Body of pancreas (tissue), 4 donors: ENCODE results near the gene MGP. TPM values are rescaled to one million over a fixed set of nuclear protein-coding genes. Genes with fewer than 3 reads are reported as not detected.

Experiments
- ATAC-seq: fragments of 150-250 bp; one replicate; pipeline ENCODE4 v1.9.1; 2016
- DNase-seq, 4 donors: peaks; one replicate each; pipeline ENCODE4 v3.0.0-alpha.2; 2019
- H3K27ac ChIP-seq, 4 donors: fragments of 200-600 bp; sonication (generic); 1 replicate in 3 of 4; 2 replicates in 1 of 4; pipeline versions ENCODE4 v1.5.1 to v1.6.1; 2016 to 2019; ENCODE audit warnings: mild to moderate bottlenecking in 1 of 4, mixed read lengths in 1 of 4, moderate library complexity in 1 of 4
- H3K27me3 ChIP-seq, 2 donors: fragments of 200-600 bp; sonication (generic); one replicate each; pipeline ENCODE4 v1.6.0; 2016; ENCODE audit warnings: mild to moderate bottlenecking in 1 of 2
- H3K36me3 ChIP-seq, 2 donors: fragments of 200-600 bp; sonication (generic); replicated peaks in 1 of 2; 2 replicates each; pipeline ENCODE4 v1.5.1; 2016; ENCODE audit warnings: low read depth in 2 of 2; ENCODE audit not compliant: insufficient read depth in 1 of 2
- H3K4me1 ChIP-seq: fragments of 200-600 bp; sonication (generic); one replicate; pipeline ENCODE4 v1.6.0; 2016
- H3K4me3 ChIP-seq, 2 donors: fragments of 200-600 bp; sonication (generic); 1 replicate in 1 of 2; 2 replicates in 1 of 2; pipeline ENCODE4 v1.5.1; 2016 to 2019
- H3K9me3 ChIP-seq, 3 donors: fragments of 200-600 bp; sonication (generic); 1 replicate in 2 of 3; 2 replicates in 1 of 3; pipeline ENCODE4 v1.5.1; 2016
- POLR2A ChIP-seq, 3 donors: fragments of 450-650 bp; IDR thresholded peaks; one replicate each; pipeline ENCODE4 v1.6.1; 2016; ENCODE audit warnings: antibody characterized with exemption in 3 of 3, mild to moderate bottlenecking in 2 of 3
- WGBS, 2 donors: methylation state at CpG; one replicate each; pipeline ENCODE4 v1.1.5; 2017; 5-methylcytosine and 5-hydroxymethylcytosine counted together
- intact Hi-C: fragments of 100-400 bp; cut with DNase I; formaldehyde crosslinking; loops from one replicate; pipeline ENCODE4 v1.15.1; 2023
- total RNA-seq, 2 donors: library from RNA; depleted of rRNA; stranded (reverse); fragments of >200 nt; gene quantifications; one replicate each; pipeline ENCODE4 v1.1.0, GENCODE V29; 2016
- TF ChIP-seq, protein P1 (sequence below), 7 experiments: fragments of 450-650 bp in 4 of 7; fragments of 200-600 bp in 3 of 7; sonication (generic) in 3 of 7; IDR thresholded peaks; one replicate each; pipeline ENCODE4 v1.5.1; 2016 to 2019; ENCODE audit warnings: antibody characterized with exemption in 7 of 7

MGP gene
- total RNA-seq, 2 donors from 2014 or later: 162 to 228 TPM

DNA sequence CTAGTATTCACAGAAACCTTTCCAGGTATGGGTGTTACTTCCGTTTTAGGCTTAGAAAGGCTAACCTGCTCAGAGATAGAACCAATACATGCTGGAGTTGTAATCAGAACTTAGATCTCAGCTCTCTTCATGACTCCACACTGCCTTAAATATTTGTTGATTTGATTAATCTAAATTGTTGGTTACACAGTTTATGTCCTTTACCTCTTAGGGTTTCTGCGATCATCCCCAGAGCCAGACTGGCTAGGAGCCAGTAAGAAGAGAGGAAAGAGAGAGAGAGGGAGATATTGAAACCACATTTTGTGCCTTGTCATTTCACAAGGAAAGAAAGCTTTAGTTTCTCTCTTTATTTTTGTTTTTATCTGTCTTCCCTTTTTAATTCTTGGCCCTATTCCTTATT, 16.8 kb upstream of the MGP start:
- 46 to 69% methylated on average over 2 of the region's 2 CpGs for WGBS, 2 donors
- H3K4me1 ChIP-seq: peaks cover 31% of the 10 kb centered on the region
- TF ChIP-seq, protein P1, sequence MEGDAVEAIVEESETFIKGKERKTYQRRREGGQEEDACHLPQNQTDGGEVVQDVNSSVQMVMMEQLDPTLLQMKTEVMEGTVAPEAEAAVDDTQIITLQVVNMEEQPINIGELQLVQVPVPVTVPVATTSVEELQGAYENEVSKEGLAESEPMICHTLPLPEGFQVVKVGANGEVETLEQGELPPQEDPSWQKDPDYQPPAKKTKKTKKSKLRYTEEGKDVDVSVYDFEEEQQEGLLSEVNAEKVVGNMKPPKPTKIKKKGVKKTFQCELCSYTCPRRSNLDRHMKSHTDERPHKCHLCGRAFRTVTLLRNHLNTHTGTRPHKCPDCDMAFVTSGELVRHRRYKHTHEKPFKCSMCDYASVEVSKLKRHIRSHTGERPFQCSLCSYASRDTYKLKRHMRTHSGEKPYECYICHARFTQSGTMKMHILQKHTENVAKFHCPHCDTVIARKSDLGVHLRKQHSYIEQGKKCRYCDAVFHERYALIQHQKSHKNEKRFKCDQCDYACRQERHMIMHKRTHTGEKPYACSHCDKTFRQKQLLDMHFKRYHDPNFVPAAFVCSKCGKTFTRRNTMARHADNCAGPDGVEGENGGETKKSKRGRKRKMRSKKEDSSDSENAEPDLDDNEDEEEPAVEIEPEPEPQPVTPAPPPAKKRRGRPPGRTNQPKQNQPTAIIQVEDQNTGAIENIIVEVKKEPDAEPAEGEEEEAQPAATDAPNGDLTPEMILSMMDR (IDR thresholded peaks at IDR 0.05): no peak
- TF ChIP-seq POLR2A (IDR thresholded peaks at IDR 0.05): no peak
- DNase-seq (no peak), ATAC-seq (no peak)
- H3K27ac ChIP-seq: peak overlapping the region in 2 of 4 donors; percentile 3 to 8
- H3K9me3 ChIP-seq: no peaks in the 10 kb centered on the region
- no peak overlapping the region for H3K4me3 ChIP-seq
- H3K27me3 ChIP-seq: no peaks in the 10 kb centered on the region
- intact Hi-C loops: no loop called here
- no peaks in the 10 kb centered on the region for H3K36me3 ChIP-seq

DNA sequence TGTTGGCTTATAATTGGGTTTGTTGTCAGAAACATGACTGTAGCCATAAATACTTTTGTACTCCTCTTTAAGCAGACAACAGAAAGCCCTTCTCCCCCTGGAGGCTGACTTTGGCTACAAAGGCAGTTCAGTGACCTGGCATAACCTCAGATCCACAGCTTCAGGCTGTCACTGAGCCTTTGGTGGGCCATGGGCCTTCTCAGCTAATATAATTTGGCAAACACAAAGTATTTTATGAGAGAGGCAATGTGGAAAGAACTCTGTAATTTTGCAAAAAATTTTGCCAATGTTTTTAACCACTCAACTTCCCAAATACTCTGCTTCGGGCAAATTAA, 15.5 kb upstream of the MGP start:
- Histone ChIP-seq H3K4me1 (peaks cover 29% of the 10 kb centered on the region), H3K27ac (no peak overlapping the region), H3K4me3 (no peak overlapping the region), H3K9me3 (no peaks in the 10 kb centered on the region), H3K36me3 (no peaks in the 10 kb centered on the region), H3K27me3 (no peaks in the 10 kb centered on the region)
- ATAC-seq (no peak), DNase-seq (peak in 1 of 4 donors; percentile 10)
- WGBS, 2 donors: 89 to 100% methylated on average over 1 of the region's 1 CpG
- TF ChIP-seq, protein P1 (IDR thresholded peaks at IDR 0.05): peak in 1 of 7 experiments; percentile 4
- no peak for TF ChIP-seq POLR2A (IDR thresholded peaks at IDR 0.05)
- intact Hi-C loops: no loop called here

DNA sequence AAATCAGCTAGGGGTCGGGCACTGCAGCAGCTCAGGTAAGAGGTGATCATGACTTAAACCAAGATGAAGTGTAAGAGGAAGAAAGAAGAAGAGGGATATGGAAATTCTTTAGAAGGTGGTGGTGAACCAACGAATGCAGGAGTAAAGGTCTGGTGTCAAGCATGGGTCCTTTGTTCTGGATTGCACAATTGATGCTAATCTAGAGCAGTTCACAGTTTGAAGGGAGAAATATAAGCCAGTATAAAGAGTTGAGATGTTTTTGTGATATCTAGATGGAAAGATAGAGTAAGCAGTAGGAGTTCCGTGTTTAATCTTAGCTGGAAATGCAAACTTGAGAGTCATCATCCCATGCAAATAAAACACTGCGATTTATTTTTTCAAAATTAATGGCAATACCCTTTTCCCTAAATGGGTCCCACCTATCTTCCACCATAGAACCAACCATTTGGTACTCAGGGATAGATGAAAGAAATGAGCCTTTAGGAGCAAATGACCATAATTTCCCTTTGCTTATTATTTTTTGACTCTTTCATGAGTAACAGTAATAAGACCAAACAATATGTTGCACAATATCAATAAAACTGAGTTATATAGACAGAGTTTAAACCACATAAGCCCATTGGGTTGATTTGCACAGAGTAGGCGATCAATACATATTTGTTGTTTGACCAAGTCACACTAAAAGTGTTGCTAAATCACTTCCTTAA, 15.0 kb upstream of the MGP start:
- TF ChIP-seq, protein P1 (IDR thresholded peaks at IDR 0.05): no peak
- no peak for TF ChIP-seq POLR2A (IDR thresholded peaks at IDR 0.05)
- DNase-seq: no peak
- ATAC-seq: no peak
- H3K36me3 ChIP-seq: no peaks in the 10 kb centered on the region
- no peaks in the 10 kb centered on the region for H3K27me3 ChIP-seq
- H3K27ac ChIP-seq: no peak overlapping the region
- H3K9me3 ChIP-seq: no peaks in the 10 kb centered on the region
- H3K4me3 ChIP-seq: no peak overlapping the region
- intact Hi-C loops: no loop called here
- WGBS, 2 donors: 75 to 78% methylated on average over 5 of the region's 5 CpGs
- peaks cover 24% of the 10 kb centered on the region for H3K4me1 ChIP-seq

DNA sequence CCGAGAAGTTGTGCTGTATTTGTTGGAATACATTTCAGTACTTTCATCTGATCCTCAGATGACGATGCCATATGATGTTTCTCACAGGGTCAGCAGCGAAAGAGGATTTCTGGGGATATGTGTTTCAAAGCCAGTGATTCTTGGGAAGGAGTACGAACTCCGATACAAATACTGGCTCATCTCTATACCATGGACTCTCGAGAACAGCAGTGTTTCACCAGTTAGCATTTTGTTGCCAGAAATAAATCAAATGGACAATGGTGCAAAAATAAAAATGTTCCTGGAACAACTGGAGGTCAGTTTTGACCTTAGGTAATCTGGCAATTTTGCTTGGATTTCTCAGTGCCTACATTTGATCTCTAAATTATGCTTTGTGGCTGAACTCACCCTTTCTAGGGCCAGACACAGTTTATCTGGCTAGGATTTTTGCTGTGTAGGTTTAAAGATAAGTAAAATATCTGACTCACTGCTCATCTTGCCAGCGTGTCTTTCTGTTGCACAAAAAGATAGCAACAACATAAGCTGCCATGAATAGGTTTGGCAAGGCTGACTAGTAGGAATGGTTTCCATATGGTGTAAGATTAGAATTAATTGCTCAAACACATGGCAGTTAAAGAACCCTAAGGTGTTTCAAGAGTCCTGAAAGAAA, 11.0 kb upstream of the MGP start:
- DNase-seq (no peak), ATAC-seq (no peak)
- Histone ChIP-seq H3K36me3 (no peaks in the 10 kb centered on the region), H3K4me1 (peaks cover 10% of the 10 kb centered on the region), H3K27ac (no peak overlapping the region), H3K27me3 (no peaks in the 10 kb centered on the region), H3K9me3 (no peaks in the 10 kb centered on the region), H3K4me3 (no peak overlapping the region)
- intact Hi-C loops: no loop called here
- 72 to 76% methylated on average over 7 of the region's 7 CpGs for WGBS, 2 donors
- TF ChIP-seq POLR2A (IDR thresholded peaks at IDR 0.05): no peak
- TF ChIP-seq, protein P1 (IDR thresholded peaks at IDR 0.05): no peak
